PFSK-1 (cell line): Measurements from ENCODE around the gene NCKIPSD.

Experiments
- POLR2AphosphoS5 ChIP-seq: IDR thresholded peaks from 2 replicates; pipeline ENCODE4 v1.6.1; 2012; ENCODE audit warnings: low read depth, mild to moderate bottlenecking, control low read depth, low read length, moderate library complexity
- TAF1 ChIP-seq: IDR thresholded peaks from 2 replicates; pipeline ENCODE4 v1.6.1; 2012; ENCODE audit warnings: low read length, control low read depth, borderline replicate concordance; ENCODE audit not compliant: insufficient read depth

GRCh38 chr3:48656061-48656840, 29.5 kb downstream of the NCKIPSD start:
- no peak for TF ChIP-seq TAF1
- no peak for TF ChIP-seq POLR2AphosphoS5
